KBM-7 (cell line): ENCODE results near the gene MTERF2.
"Not testable (repeated sequence)": the region's sequence is repeated elsewhere in the genome, so short reads cannot be mapped to it uniquely, and the experiment has no call there.

Experiments used
- DNase-seq: peaks from one replicate; pipeline ENCODE4 v3.0.0-alpha.2; 2015
- in situ Hi-C: fragments of 300-500 bp; cut with MboI; formaldehyde crosslinking; loops from 2 replicates; pipeline ENCODE4 v1.14.3; 2020; ENCODE audit warnings: low sequenced_read_pairs, low pct_unique_long_range_greater_than_20kb, mixed read lengths

The MTERF2 gene

DNA sequence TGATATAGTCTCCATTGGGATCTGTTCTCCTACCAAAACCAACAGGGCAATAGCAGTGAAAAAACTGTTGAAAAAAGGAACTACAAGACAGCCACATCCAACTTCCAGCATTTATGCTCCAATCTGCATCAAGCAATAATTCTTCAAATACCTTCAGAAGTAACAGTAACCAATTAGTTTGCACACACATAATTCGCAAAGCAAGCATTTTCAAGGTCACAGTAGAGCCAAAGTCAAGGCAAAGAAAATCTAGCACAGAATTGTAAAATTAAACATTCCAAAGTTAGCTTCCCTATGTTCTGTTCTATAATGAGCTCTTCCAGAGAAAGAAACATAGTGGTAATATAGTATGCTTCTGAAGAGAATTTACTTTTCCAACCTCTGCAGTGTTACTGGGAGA, 11.0 kb upstream of the MTERF2 start:
- in situ Hi-C loops: no loop called here
- no peak for DNase-seq

DNA sequence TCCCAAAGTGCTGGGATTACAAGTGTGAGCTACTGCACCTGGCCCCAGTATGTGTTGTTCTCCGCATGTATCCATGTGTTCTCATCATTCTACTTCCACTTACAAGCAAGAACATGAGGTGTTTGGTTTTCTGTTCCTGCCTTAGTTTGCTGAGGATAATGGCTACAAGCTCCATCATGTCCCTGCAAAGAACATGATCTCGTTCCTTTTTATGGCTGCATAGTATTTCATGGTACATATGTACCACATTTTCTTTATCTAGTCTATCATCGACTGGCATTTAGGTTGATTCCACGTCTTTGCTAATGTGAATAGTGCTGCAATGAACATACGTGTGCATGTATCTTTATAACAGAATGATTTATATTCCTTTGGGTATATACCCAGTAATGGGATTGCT, 9.2 kb upstream of the MTERF2 start:
- in situ Hi-C loops: not testable (repeated sequence)

GRCh38 chr12:106994579-106995220, 7.8 kb upstream of the MTERF2 start:
- DNase-seq: no peak
- in situ Hi-C loops: no loop called here

More for the DNA sequence above, 9.2 kb upstream of the MTERF2 start:
- DNase-seq: not testable (repeated sequence)

- in situ Hi-C loops: no loop called here
- no peak for DNase-seq
Measured at GRCh38 chr12:106987846-106988245, 900 bp upstream of the MTERF2 start.

GRCh38 chr12:106986135-106986534, 811 bp downstream of the MTERF2 start:
- in situ Hi-C loops: no loop called here
- no peak for DNase-seq

- no peak for DNase-seq
- in situ Hi-C loops: no loop called here
Measured at GRCh38 chr12:106985479-106985878, 1.5 kb downstream of the MTERF2 start.

DNA sequence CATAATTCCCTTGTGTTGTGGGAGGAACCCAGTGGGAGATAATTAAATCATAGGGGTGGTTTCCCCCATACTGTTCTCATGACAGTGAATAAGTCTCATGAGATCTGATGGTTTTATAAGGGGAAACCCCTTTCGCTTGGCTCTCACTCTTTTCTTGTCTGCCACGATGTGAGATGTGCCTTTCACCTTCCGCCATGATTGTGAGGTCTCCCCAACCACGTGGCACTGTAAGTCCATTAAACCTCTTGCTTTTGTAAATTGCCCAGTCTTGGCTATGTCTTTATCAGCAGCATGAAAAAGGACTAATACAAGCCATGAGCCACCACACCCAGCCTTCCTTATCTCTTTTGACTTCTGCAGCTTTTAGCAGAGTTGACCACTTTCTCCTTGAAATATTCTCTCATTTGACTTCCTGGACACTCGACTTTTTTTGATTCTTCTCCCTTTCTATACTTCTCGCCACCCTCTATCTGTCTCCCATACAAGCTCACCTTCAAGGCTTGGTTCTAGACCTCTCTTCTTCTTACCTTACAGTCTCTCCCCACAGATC, 2.3 kb downstream of the MTERF2 start:
- no peak for DNase-seq

GRCh38 chr12:106982229-106982628, 4.7 kb downstream of the MTERF2 start:
- DNase-seq: no peak
- in situ Hi-C loops: no loop called here

More for the DNA sequence above, 2.3 kb downstream of the MTERF2 start:
- in situ Hi-C loops: no loop called here

GRCh38 chr12:106981788-106982187, 5.2 kb downstream of the MTERF2 start:
- DNase-seq: no peak
- in situ Hi-C loops: no loop called here

DNA sequence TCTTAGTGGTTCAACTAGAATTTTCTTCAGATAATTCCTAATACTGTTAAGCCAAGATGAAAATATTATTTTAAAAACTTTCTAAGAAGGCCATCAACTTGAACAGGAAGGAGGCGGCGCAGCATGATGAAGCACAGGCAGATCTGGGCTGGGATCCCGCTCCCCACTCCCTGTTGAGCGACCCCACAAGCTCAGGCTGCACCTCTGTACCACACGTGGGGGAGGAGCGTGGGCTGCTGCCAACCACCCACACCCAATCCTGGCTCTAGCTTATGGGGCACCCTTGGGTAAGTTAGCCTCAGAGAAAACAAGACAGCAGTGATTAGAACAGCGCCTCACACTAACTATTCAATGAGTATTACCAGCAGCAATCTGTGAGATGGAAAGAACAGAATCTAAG, 6.0 kb downstream of the MTERF2 start:
- in situ Hi-C loops: no loop called here

GRCh38 chr12:106978035-106978800, 8.7 kb downstream of the MTERF2 start:
- in situ Hi-C loops: no loop called here
- DNase-seq: peak; percentile 43

More for the DNA sequence above, 6.0 kb downstream of the MTERF2 start:
- no peak for DNase-seq

DNA sequence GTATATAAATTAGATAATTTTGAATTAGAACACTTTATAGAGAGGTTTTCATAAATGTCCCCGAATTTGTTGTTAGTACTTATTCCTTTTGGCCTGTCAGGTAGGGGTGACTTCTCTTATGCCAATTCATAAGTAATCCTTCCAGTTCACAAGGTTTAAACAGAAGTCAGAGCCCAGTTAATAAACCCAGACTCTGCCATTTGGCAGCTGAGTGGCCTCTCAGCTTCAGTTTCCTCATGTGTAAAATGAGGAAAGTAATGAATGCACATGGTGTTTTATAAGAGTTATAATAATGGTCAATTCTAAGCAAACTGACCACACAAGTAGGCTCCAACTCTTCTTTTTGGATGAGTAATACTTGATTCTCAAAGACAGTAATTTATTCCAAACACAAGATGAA, 10.3 kb downstream of the MTERF2 start:
- no peak for DNase-seq
- in situ Hi-C loops: no loop called here

DNA sequence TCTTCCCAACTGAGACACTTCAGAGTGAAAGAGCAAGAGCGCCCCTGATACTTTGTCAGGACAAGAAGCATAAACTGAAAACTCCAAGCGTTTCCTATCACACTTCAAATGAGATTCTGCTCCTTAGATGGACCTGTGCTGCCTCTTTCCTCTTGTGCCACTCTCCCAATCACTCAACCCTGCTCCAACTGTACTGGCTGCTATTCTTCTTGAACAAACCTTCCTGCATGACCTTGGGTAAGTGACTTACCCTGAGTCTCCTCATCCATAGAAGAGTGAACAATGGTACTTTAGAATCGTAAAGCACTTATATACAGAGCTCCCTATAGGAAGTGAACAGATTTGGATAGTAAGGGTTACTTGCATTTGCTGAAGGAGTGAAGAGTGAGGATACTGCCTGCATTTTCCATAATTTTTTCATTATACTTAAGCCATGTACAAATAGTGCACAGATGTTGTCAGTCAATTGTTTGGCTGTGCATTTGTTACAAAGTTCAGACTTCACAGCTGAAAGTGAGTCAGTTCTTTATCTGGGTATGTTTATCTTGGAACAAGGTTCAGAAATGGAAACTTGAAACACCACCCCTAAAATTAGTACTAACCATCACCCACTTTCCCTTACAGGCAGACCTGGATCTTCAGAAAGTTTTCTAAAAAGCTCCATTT, 10.8 kb downstream of the MTERF2 start:
- DNase-seq: no peak
- in situ Hi-C loops: no loop called here

GRCh38 chr12:106975098-106975497, 11.8 kb downstream of the MTERF2 start:
- no peak for DNase-seq
- in situ Hi-C loops: no loop called here

GRCh38 chr12:106974511-106974910, 12.4 kb downstream of the MTERF2 start:
- DNase-seq: no peak
- in situ Hi-C loops: no loop called here

GRCh38 chr12:106973545-106973944, 13.4 kb downstream of the MTERF2 start:
- in situ Hi-C loops: no loop called here
- no peak for DNase-seq

DNA sequence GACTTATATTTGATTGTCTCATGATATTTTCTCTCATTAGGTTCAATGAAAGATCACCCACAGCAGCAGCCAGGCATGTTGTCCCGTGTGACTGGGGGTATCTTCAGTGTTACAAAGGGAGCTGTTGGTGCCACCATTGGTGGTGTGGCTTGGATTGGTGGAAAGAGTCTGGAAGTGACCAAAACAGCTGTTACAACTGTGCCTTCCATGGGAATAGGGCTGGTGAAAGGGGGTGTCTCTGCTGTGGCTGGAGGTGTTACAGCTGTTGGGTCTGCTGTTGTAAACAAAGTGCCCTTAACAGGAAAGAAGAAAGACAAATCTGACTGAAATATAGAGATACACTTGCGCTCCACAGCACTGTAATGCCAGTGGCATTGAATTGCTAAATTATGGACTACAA, 15.9 kb downstream of the MTERF2 start:
- in situ Hi-C loops: no loop called here

GRCh38 chr12:106964526-106964925, 22.4 kb downstream of the MTERF2 start:
- DNase-seq: no peak
- in situ Hi-C loops: no loop called here

More for the DNA sequence above, 15.9 kb downstream of the MTERF2 start:
- no peak for DNase-seq

DNA sequence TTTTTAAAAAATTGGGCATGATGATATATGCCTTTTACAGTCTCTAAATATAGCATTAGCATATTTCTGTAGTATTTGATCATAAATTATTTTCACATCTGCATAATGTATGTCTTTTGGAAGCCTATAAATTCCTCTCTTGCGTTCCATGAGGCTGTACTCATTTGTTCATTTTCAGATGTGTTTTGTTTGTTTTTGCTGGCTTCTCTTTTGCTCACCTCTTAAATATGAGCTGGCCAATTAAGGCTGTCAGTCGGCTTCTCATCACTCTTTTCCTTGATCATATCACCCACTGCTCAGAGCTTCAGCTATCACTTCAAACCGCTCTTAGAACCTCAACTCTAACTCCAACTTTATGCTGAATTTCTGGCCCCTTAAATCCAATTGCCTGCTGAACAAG, 24.7 kb downstream of the MTERF2 start:
- no peak for DNase-seq
- in situ Hi-C loops: no loop called here

GRCh38 chr12:106960443-106960842, 26.5 kb downstream of the MTERF2 start:
- in situ Hi-C loops: no loop called here
- no peak for DNase-seq
